Stimulated activated CD4-positive, alpha-beta T cell treated with anti-CD3 and anti-CD28 coated beads, Interleukin-15, amount 100 ng/mL, for 24 hours (primary cell): ENCODE results near the gene IGF1R.

Experiments
- DNase-seq: peaks from one replicate; pipeline ENCODE4 v3.0.0-alpha.2; 2020

IGF1R gene

GRCh38 chr15:98805434-98806274, 157.3 kb downstream of the IGF1R start:
- peak; percentile 5 for DNase-seq

DNA sequence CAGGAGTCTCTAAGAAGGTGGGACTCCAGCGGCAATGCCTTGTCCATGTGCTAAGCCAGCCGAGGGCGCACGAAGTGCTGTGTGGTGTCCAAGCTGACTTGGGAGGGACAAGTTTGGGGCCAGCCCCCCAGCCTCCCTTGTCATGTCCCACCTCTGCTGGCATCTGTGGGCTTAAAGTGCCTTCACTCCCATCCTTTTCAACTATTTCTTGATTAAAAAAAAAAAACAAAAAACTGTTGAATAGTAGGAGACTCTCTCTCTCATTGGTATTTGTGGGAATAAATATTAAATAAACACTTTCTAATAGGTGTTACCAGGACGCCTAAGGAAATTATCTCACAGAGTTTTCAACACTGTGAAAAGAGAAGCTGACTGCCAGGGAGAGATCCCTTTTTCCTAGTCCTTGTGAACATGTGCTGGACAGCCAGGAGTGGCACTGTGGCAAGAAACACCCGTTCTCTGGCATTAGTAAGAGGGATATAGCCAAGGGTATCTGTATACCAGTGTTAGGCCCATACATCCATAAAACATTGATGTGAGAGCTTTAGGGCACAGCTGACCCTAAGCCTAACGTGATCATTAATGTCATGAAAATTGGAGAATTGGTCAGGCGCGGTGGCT, 158.0 kb downstream of the IGF1R start:
- DNase-seq = no peak

GRCh38 chr15:98807262-98807661, 158.9 kb downstream of the IGF1R start:
- DNase-seq = no peak

DNA sequence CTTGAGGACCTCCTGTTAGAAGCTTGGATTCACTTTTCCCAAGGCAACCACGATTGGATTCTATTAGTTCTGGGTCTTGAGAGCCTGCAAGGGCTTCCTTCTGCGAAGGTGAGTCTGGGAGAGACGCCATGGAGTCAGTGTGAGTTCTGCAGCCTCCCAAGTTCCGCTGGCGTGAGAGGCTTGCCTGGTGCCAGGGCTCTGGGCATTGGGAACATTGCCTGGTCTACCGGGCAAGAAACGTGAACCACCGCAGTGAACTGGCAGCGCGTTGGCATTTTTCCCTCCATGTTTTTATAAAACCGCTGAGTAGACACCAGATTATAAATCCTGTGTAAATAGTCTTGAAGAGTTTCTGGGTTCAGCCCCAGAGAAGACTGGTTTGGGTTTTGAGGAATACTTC, 160.9 kb downstream of the IGF1R start:
- no peak for DNase-seq

DNA sequence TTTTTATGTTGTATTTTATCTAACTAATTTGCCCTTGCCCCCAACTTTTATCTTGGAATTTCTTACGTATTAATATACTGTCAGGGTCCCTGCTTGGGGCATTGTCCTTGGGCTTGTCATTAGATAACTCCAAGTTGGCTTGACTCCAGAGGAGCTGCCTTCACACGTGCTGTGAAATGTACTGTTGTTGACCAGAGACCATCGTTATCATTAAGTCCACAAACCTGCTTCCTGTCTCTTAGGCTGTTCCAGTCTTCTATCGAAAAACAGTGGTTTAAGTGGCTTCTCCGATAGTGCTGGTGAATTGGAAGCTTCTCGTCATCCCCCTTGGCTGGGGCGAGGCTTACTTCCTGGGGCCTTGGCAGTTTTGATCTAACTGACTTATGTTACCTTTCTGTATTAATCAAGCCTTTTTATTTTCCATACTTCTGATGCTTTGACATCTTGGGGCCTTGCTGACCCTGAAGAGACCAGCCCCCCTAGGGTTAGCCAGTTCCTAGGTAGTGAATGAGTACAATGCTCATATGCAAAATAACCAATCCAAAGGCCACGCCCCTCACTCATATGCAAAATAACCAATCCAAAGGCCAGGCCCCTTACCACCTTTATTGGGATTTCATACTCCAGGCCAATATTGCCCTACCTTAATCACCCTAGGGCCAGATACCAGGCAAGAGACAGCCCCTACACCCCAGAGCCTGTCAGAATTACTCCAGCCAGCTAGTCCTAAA, 164.5 kb downstream of the IGF1R start:
- no peak for DNase-seq

- no peak for DNase-seq
Observed at GRCh38 chr15:98813951-98814350, 165.6 kb downstream of the IGF1R start.

DNA sequence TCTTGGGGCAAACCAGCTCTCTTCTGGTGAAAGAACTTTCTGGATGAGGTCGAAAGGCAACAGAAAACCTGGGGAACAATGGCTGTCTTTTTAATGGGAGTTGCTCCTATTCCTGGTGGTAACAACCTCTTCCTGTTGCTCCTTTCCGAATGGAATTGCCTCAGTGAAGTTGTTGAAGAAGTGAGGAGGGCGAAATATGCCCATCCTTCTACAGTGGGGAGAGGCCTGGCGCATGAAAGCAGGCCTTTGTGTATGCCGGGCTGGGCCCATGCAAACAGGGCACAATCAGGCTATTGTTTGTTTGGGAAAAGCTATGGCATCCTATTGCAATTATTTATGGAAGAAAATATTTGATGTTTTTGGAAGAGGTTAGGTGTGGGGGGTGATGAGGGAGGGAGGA, 166.9 kb downstream of the IGF1R start:
- no peak for DNase-seq

DNA sequence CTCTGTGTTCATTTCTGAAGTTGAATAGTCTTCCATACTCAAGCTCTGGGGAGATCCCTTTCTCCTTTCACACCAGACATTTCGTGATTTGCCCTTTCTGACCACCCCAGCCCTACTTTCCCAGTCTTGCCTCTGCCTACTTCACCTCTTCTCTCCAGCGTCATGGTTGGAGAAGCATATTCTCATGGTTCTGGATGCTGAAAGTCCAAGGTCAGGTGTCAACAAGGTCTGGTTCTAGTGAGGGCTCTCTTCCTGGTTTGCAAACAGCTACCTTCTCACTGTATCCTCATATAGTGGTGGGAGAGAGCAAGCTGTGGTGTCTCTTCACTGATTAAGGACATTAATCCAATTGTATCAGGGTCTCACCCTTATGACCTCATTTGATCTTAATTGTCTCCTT, 169.4 kb downstream of the IGF1R start:
- DNase-seq = no peak

GRCh38 chr15:98823012-98823458, 174.7 kb downstream of the IGF1R start:
- no peak for DNase-seq

DNA sequence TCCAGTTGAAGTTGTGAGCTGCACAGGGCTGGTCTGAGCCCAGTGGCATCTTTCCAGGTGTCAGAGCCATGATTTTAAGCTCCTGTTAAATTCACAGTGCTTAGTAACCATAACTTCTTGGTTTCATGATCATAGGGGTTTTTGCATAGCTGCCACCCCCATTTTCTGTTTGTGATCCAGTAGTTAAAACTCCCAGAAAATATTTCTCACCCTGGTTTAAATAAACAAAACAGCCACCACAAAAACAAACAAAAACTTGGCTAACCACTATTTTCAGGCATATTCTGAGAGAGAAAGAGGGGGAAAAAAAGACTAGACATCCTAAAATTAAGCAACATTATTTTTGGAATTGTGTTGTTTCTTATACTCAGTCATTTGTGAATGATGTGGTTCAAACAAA, 175.3 kb downstream of the IGF1R start:
- no peak for DNase-seq

- DNase-seq = no peak
Observed at GRCh38 chr15:98824595-98824994, 176.3 kb downstream of the IGF1R start.

- no peak for DNase-seq
Observed at GRCh38 chr15:98826658-98827057, 178.3 kb downstream of the IGF1R start.

GRCh38 chr15:98827217-98827616, 178.9 kb downstream of the IGF1R start:
- DNase-seq = no peak

DNA sequence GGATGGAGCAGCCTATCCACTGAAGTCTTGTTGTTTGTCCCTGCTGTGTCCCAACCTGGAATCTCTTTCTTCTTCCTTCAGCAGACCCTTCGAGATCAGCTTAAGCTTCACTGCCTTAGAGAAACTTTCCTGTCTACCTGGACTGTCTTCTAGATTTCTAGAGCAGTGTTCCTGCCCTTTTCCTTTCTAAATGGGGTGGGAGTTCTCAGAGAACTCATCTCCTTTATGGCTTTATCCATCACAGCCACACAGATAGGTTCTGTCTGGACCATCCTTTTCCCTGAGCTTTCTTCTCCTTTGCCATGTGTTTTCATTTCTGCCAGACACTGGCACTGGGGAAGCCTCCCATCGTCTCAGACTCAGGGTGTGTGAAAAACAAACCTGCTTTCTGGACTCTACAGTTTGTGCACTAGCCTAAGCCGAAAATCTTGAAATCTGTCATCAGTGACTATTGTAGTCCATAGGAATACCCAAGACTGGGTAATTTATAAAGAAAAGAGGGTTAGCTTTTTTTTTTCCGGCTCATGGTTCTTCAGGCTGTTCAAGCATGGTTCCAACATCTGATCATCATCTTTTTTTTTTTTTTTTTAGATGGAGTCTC, 181.8 kb downstream of the IGF1R start:
- no peak for DNase-seq

DNA sequence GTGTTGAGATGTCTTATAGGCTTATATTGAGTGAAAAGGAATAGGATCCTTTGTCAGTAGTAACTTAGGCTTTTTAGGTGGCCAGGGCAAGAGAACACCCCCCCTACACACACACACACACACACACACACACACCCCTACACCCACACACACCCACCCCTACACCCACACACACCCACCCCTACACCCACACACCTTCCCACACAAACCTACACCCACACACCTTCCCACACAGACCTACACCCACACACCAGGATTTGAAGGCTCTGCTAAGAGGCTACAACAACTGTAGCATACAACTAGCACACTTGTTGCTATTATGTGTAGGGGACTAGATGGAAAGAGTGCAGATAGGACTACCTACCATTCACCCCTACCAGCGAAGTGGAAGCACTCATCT, 186.6 kb downstream of the IGF1R start:
- no peak for DNase-seq

GRCh38 chr15:98835876-98836275, 187.5 kb downstream of the IGF1R start:
- DNase-seq = no peak

- no peak for DNase-seq
Observed at GRCh38 chr15:98838387-98839259, 190.3 kb downstream of the IGF1R start.

DNA sequence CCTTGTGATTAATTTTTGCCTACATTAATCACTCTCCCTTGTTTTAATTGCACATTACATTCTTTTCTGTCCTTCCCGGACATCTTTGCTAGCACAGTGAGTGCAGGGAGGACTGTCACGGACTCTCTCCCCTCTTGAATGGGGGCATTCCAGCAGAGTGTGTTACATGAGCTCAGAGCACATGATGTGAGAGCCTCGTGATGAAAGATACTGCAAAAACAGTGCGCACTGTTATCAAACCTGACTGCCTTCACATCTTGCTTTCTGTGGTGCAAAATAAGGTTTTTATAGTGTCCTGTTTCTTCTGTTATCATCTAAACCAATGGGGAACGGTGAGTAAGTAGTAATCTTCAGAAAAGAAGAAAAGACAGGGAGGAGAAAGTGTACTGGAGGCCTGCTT, 191.7 kb downstream of the IGF1R start:
- DNase-seq = no peak

DNA sequence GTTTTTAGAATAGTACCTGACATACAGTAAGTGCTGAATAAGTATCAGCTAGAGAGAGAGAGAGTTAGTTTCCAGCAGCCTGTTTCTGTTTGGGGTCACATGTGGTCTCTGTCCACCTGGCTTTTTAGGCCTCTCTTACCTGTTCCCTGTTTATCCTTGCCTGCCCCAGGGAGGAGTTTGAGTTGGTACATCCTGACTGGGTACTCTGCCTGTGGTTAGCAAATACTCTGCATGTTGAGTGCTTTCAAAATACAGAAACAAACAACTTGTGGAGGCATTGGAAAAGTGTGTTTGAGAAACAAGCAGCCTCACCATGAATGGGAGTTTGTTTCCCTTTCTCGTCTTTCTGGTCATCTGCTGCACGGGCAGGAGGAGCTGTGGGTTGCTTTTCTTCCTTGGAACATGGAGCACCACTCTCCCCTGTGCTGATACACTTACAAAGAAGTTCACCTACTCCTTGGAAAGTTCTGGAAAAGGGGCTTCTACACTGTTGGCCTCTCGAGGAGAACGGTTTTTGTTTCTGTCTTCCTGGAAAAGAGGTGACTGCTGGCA, 193.2 kb downstream of the IGF1R start:
- DNase-seq = no peak

GRCh38 chr15:98842192-98842972, 194.0 kb downstream of the IGF1R start:
- no peak for DNase-seq

- DNase-seq = no peak
Observed at GRCh38 chr15:98842973-98843285, 194.6 kb downstream of the IGF1R start.
